Ramos (cell line): ENCODE data around the gene EXOC2.

Experiments used
- in situ Hi-C: fragments of 300-500 bp; cut with MboI; formaldehyde crosslinking; loops from one replicate; pipeline ENCODE4 v1.14.3; 2022; ENCODE audit warnings: low sequenced_read_pairs; ENCODE audit not compliant: unreplicated experiment

The EXOC2 gene

GRCh38 chr6:484746-485145, 208.2 kb downstream of the EXOC2 start:
- in situ Hi-C loops, result no loop called here

GRCh38 chr6:484086-484745, 208.7 kb downstream of the EXOC2 start:
- in situ Hi-C loops, result no loop called here

GRCh38 chr6:475314-475713, 217.6 kb downstream of the EXOC2 start:
- in situ Hi-C loops, result no loop called here

GRCh38 chr6:474453-475185, 218.3 kb downstream of the EXOC2 start:
- in situ Hi-C loops, result no loop called here

GRCh38 chr6:473768-474452, 219.0 kb downstream of the EXOC2 start:
- in situ Hi-C loops, result no loop called here

- in situ Hi-C loops, result no loop called here
Measured at GRCh38 chr6:473356-473755, 219.6 kb downstream of the EXOC2 start.

- in situ Hi-C loops, result no loop called here
Measured at GRCh38 chr6:470901-471448, 222.0 kb downstream of the EXOC2 start.

- in situ Hi-C loops, result no loop called here
Measured at GRCh38 chr6:470051-470900, 222.7 kb downstream of the EXOC2 start.

GRCh38 chr6:467671-468082, 225.3 kb downstream of the EXOC2 start:
- in situ Hi-C loops, result no loop called here

- in situ Hi-C loops, result no loop called here
Measured at GRCh38 chr6:467111-467510, 225.8 kb downstream of the EXOC2 start.

- in situ Hi-C loops, result no loop called here
Measured at GRCh38 chr6:466564-466963, 226.4 kb downstream of the EXOC2 start.

- in situ Hi-C loops, result no loop called here
Measured at GRCh38 chr6:465531-466348, 227.2 kb downstream of the EXOC2 start.

GRCh38 chr6:456887-457286, 236.1 kb downstream of the EXOC2 start:
- in situ Hi-C loops, result no loop called here

- in situ Hi-C loops, result no loop called here
Measured at GRCh38 chr6:456358-456867, 236.5 kb downstream of the EXOC2 start.

- in situ Hi-C loops, result no loop called here
Measured at GRCh38 chr6:455835-456234, 237.1 kb downstream of the EXOC2 start.

- in situ Hi-C loops, result no loop called here
Measured at GRCh38 chr6:455006-455585, 237.8 kb downstream of the EXOC2 start.

GRCh38 chr6:454148-454991, 238.6 kb downstream of the EXOC2 start:
- in situ Hi-C loops, result no loop called here

- in situ Hi-C loops, result no loop called here
Measured at GRCh38 chr6:453152-453551, 239.8 kb downstream of the EXOC2 start.
